ENCODE results near the gene CST9.

- TF ChIP-seq RAD21 (conservative IDR thresholded peaks at IDR 0.05 in 1 of 2, IDR thresholded peaks at IDR 0.05 in 1 of 2) (no peak), POLR2A (IDR thresholded peaks at IDR 0.05; ENCODE audit: low read length) (no peak), CTCF (IDR thresholded peaks at IDR 0.05) (no peak), NR3C1 (IDR thresholded peaks at IDR 0.05) (no peak), REST (IDR thresholded peaks at IDR 0.05) (no peak), JUN (IDR thresholded peaks at IDR 0.05) (no peak), CHD4 (IDR thresholded peaks at IDR 0.05; ENCODE audit: borderline replicate concordance) (no peak), TP53 (CRISPR knock-in tag; IDR thresholded peaks at IDR 0.05) (no peak), PBX3 (IDR thresholded peaks at IDR 0.05) (no peak), EP300 (IDR thresholded peaks at IDR 0.05) (no peak), EHMT2 (IDR thresholded peaks at IDR 0.05; ENCODE audit: low read depth) (no peak), MYC (IDR thresholded peaks at IDR 0.05; ENCODE audit: borderline replicate concordance, low read length) (no peak), CHD2 (IDR thresholded peaks at IDR 0.05; ENCODE audit: low read length, partially characterized antibody) (no peak), CEBPB (IDR thresholded peaks at IDR 0.05) (no peak)
Measured at GRCh38 chr20:23641936-23642751, 36.4 kb upstream of the CST9 start.

Measured in A549 (cell line).